K562 (cell line): ENCODE measurements around the gene MYLIP. TPM values are rescaled to one million over a fixed set of nuclear protein-coding genes. Genes with fewer than 3 reads are reported as not detected.

ENCODE experiments used
- CTCFL ChIP-seq: IDR thresholded peaks from 2 replicates; pipeline ENCODE4 v1.6.1; 2011; ENCODE audit warnings: borderline replicate concordance, low read depth, mild to moderate bottlenecking, moderate library complexity, low read length; ENCODE audit not compliant: insufficient read depth, poor library complexity, severe bottlenecking
- ELF1 ChIP-seq: fragments of 200-800 bp; sonication (Bioruptor generic); IDR thresholded peaks from 2 replicates; pipeline ENCODE4 v1.6.1; 2016; ENCODE audit warnings: missing genetic modification characterization, missing compliant biosample characterization
- ESRRA ChIP-seq: fragments of 450-650 bp; IDR thresholded peaks from 2 replicates; pipeline ENCODE4 v1.6.1; 2014; ENCODE audit warnings: low read depth, mild to moderate bottlenecking, moderate library complexity, borderline replicate concordance
- GATA2 ChIP-seq: sonication (generic); formaldehyde crosslinking; IDR thresholded peaks from 2 replicates; pipeline ENCODE4 v1.4.0; 2020; ENCODE audit warnings: mild to moderate bottlenecking, missing genetic modification reagents
- MNT ChIP-seq, 2 experiments: fragments of 450-650 bp; conservative IDR thresholded peaks; 2 replicates each; pipeline ENCODE4 v1.6.1; 2017; ENCODE audit warnings: mild to moderate bottlenecking in 2 of 2, moderate library complexity in 2 of 2
- PHB2 ChIP-seq: fragments of 450-650 bp; IDR thresholded peaks from 2 replicates; pipeline ENCODE4 v1.6.1; 2017; ENCODE audit warnings: low read depth
- POLR2AphosphoS5 ChIP-seq: IDR thresholded peaks from 2 replicates; pipeline ENCODE4 v1.6.1; 2011; ENCODE audit warnings: mild to moderate bottlenecking, low read depth, low read length, moderate library complexity; ENCODE audit not compliant: control insufficient read depth, insufficient read depth
- ZFX ChIP-seq: sonication (generic); formaldehyde crosslinking; IDR thresholded peaks from 2 replicates; pipeline ENCODE4 v1.8.0; 2022; ENCODE audit warnings: mild to moderate bottlenecking, missing genetic modification reagents, moderate library complexity
- polyA plus RNA-seq, 8 experiments: library from polyadenylated mRNA; depleted of rRNA in 4 of 8; stranded (reverse) in 5 of 8; unstranded in 3 of 8; fragments of >200 nt; fragmentation: Nextera tagmentation in 2 of 8; fragmentation: Illumina TruSeq in 1 of 8; extraction: Ambion mirVana in 2 of 8; extraction: Trizol in 1 of 8; gene quantifications; 2 replicates each; pipeline versions ENCODE4 v1.2.1 to v1.2.3, GENCODE V29; 2011 to 2014; ENCODE audit warnings: inconsistent platforms in 1 of 8, missing spikeins in 1 of 8
- total RNA-seq, 7 experiments: library from RNA; depleted of rRNA in 6 of 7; stranded (reverse); fragments of >200 nt in 6 of 7; fragmentation: Illumina TruSeq in 2 of 7; extraction: Trizol in 2 of 7; gene quantifications; 2 replicates each; pipeline versions ENCODE4 v1.2.1 to v1.2.3, GENCODE V29; 2011 to 2021; ENCODE audit warnings: low replicate concordance in 1 of 7

Gene MYLIP
- total and polyA plus RNA-seq, 9 of the 15 experiments (the other 6 are each of a cell fraction or from before 2014, with no cell fraction given) = 10.8 to 43.5 (median 31.5) TPM

GRCh38 chr6:16184129-16184528 is 55.2 kb downstream of the MYLIP start (continued):
- no peak for TF ChIP-seq ESRRA
- peak; percentile 38 for TF ChIP-seq CTCFL
- no peak for TF ChIP-seq ELF1 (tag)
- no peak for TF ChIP-seq POLR2AphosphoS5
- no peak for TF ChIP-seq GATA2 (CRISPR knock-in tag)
- TF ChIP-seq ZFX (CRISPR knock-in tag) = no peak
- TF ChIP-seq MNT (conservative IDR thresholded peaks at IDR 0.05) = no peak
- no peak for TF ChIP-seq PHB2
- TF ChIP-seq, all 486 proteins: peak for 13
